GM12864 (cell line): ENCODE data around the gene LGI4.

Experiments
- DNase-seq: peaks from one replicate; pipeline ENCODE4 v3.0.0-alpha.2; 2011; ENCODE audit warnings: low read depth
- H3K4me3 ChIP-seq: 2 replicates; pipeline ENCODE4 v1.5.1; 2011; ENCODE audit warnings: mild to moderate bottlenecking, low read depth, low read length, control low read depth
- CTCF ChIP-seq: IDR thresholded peaks from 2 replicates; pipeline ENCODE4 v1.5.1; 2011; ENCODE audit warnings: low read depth, mild to moderate bottlenecking, moderate library complexity, low read length, control low read depth, inconsistent platforms; ENCODE audit errors: missing control alignments

Gene LGI4

GRCh38 chr19:35166100-35167063, 31.5 kb upstream of the LGI4 start:
- H3K4me3 ChIP-seq = no peak overlapping the region
- no peak for DNase-seq
- no peak for TF ChIP-seq CTCF

GRCh38 chr19:35165200-35166058, 30.6 kb upstream of the LGI4 start:
- no peak for DNase-seq
- no peak for TF ChIP-seq CTCF
- no peak overlapping the region for H3K4me3 ChIP-seq

DNA sequence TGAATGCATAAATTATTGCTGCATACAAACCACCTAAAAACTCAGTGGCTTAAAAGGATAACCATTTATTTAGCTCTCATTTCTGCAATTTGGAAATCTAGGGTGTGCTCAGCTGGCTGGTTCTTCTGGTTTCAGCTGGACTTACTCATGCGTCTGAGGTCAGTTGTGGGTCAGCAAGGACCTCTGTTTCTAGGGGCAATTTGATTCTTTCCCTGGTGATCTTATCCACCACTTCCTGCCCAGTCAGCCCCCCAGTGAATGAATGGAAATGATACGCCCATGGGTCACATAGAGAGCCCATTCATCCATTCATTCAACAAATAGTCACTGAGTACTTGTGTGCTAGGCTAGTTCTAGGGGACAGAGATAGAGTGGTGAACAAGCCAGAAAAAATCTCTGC, 29.6 kb upstream of the LGI4 start:
- TF ChIP-seq CTCF = no peak
- no peak for DNase-seq
- no peak overlapping the region for H3K4me3 ChIP-seq

DNA sequence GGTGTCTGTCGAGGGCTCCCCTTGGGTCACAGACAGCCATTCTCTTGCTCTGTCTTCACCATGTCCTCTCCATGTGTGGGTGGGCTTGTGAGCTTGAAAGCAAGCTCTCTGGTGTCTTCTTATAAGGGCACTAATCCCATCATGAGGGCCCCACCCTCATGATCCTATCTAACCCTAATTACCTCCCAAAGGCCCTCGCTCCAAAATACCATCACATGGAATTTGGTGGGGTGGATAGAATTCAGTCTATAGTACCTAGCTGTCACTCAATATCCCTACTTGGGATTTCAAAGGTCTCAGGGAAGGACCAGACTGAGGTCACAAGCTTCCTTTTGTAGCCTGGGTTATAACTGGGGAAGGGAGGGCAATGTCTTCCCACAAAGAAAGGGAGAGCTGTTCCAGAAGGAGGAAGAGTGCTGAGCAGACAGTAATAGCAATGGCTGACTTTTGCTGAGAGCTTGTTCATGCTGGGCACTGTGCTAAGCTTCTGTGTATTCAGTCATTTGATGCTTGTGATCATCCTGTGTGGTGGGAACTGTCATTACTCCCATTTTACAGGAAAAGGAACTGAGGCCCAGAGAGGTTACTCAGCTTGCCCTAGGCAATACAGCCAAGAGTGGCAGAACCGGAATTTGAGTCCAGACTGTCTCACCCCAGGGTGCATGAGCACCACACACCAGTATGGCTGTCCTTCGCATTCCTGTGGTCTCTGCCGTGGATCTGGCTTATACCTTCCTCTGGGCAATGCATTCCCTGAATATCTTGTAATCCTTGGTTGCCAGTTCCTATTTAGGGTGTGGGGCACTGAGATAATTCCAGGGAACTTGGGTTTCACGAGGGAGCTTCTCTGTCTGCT, 27.8 kb upstream of the LGI4 start:
- H3K4me3 ChIP-seq = no peak overlapping the region
- TF ChIP-seq CTCF = no peak
- DNase-seq = no peak

- DNase-seq = no peak
- TF ChIP-seq CTCF = no peak
Measured at GRCh38 chr19:35161434-35161743, 26.5 kb upstream of the LGI4 start.

DNA sequence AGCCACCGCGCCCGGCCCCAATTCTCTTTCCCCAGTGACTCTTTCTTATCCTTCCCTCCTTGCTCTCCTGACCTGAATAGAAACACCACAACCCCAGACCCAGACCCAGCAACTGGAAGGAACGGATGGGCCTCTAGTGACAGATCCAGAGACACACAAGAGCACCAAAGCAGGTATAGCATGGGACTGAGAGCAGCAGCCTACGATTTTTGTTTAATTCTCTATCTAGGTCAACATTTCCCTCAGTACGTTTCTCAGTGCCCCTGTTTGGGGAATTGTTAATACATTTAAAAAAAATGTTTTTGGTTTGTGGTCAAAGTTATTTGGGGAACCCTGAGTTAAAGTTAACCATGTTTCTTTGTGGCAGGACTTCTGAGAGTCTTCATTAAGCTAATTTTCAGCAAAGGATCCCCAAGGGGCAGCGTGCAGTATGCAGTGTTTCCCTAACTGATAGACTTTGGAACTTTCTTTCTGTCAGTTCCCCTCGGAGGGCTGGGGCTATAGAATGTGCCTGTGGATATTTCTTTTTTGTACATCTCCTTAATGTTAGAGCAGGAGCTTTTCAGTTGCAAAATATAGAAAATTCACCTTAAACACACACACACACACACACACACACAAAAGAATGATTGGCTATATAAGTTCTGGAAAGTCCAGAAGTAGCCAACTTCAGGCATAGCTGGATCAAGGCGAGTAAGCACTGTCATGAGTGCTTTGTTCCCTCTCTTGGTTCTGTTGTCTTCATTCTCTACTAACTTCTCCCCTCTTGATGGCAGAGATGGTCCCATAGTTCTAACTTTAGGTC, 26.0 kb upstream of the LGI4 start:
- TF ChIP-seq CTCF = no peak
- DNase-seq = no peak
- no peak overlapping the region for H3K4me3 ChIP-seq

More at GRCh38 chr19:35161434-35161743, 26.5 kb upstream of the LGI4 start:
- no peak overlapping the region for H3K4me3 ChIP-seq
